Peyer's patch (tissue), 4 donors: ENCODE data around the gene IGSF9B. TPM values are rescaled to one million over a fixed set of nuclear protein-coding genes. Genes with fewer than 3 reads are reported as not detected.

Experiments used
- DNase-seq, 3 donors: peaks; one replicate each; pipeline ENCODE4 v3.0.0-alpha.2; 2017 to 2019
- H3K27ac ChIP-seq, 4 donors: fragments of 200-600 bp; sonication (generic); one replicate each; pipeline ENCODE4 v1.5.1; 2016 to 2019
- H3K27me3 ChIP-seq, 2 donors: fragments of 200-600 bp; sonication (generic); one replicate each; pipeline ENCODE4 v1.5.1; 2019
- H3K36me3 ChIP-seq, 3 donors: fragments of 200-600 bp; sonication (generic); one replicate each; pipeline ENCODE4 v1.5.1; 2016 to 2019
- H3K4me1 ChIP-seq, 4 donors: fragments of 200-600 bp; sonication (generic); one replicate each; pipeline ENCODE4 v1.5.1; 2016 to 2019
- H3K4me3 ChIP-seq, 4 donors: fragments of 200-600 bp; sonication (generic); 1 replicate in 3 of 4; 2 replicates in 1 of 4; pipeline ENCODE4 v1.5.1; 2016 to 2019; ENCODE audit warnings: mild to moderate bottlenecking in 1 of 4
- H3K9me3 ChIP-seq, 4 donors: fragments of 200-600 bp; sonication (generic); one replicate each; pipeline ENCODE4 v1.5.1; 2016 to 2019; ENCODE audit warnings: mild to moderate bottlenecking in 1 of 4
- POLR2A ChIP-seq, 2 donors: fragments of 450-650 bp; IDR thresholded peaks; one replicate each; pipeline ENCODE4 v1.5.1; 2017; ENCODE audit warnings: antibody characterized with exemption in 2 of 2, mild to moderate bottlenecking in 2 of 2, moderate library complexity in 2 of 2
- total RNA-seq, 4 donors: library from RNA; depleted of rRNA; stranded (reverse); fragments of >200 nt; gene quantifications; one replicate each; pipeline ENCODE4 v1.1.0, GENCODE V29; 2016
- TF ChIP-seq, protein P1 (sequence below), 6 experiments: fragments of 450-650 bp in 4 of 6; fragments of 200-600 bp in 2 of 6; sonication (generic) in 1 of 6; IDR thresholded peaks; one replicate each; pipeline ENCODE4 v1.5.1; 2017 to 2019; ENCODE audit warnings: antibody characterized with exemption in 6 of 6, mild to moderate bottlenecking in 3 of 6, moderate library complexity in 1 of 6

IGSF9B gene
- total RNA-seq, 4 donors from 2014 or later = 1.1 to 22.3 (median 5.0) TPM

- no peaks in the 10 kb centered on the region for H3K9me3 ChIP-seq
- H3K36me3 ChIP-seq = no peaks in the 10 kb centered on the region
- no peak overlapping the region for H3K27ac ChIP-seq
- H3K27me3 ChIP-seq = no peaks in the 10 kb centered on the region
- TF ChIP-seq, protein P1, sequence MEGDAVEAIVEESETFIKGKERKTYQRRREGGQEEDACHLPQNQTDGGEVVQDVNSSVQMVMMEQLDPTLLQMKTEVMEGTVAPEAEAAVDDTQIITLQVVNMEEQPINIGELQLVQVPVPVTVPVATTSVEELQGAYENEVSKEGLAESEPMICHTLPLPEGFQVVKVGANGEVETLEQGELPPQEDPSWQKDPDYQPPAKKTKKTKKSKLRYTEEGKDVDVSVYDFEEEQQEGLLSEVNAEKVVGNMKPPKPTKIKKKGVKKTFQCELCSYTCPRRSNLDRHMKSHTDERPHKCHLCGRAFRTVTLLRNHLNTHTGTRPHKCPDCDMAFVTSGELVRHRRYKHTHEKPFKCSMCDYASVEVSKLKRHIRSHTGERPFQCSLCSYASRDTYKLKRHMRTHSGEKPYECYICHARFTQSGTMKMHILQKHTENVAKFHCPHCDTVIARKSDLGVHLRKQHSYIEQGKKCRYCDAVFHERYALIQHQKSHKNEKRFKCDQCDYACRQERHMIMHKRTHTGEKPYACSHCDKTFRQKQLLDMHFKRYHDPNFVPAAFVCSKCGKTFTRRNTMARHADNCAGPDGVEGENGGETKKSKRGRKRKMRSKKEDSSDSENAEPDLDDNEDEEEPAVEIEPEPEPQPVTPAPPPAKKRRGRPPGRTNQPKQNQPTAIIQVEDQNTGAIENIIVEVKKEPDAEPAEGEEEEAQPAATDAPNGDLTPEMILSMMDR (IDR thresholded peaks at IDR 0.05) = no peak
- TF ChIP-seq POLR2A (IDR thresholded peaks at IDR 0.05) = no peak
- no peaks in the 10 kb centered on the region for H3K4me1 ChIP-seq
- no peak for DNase-seq
- no peak overlapping the region for H3K4me3 ChIP-seq
These were observed 91.3 kb downstream of the IGSF9B start for GRCh38 chr11:133865466-133865865.

DNA sequence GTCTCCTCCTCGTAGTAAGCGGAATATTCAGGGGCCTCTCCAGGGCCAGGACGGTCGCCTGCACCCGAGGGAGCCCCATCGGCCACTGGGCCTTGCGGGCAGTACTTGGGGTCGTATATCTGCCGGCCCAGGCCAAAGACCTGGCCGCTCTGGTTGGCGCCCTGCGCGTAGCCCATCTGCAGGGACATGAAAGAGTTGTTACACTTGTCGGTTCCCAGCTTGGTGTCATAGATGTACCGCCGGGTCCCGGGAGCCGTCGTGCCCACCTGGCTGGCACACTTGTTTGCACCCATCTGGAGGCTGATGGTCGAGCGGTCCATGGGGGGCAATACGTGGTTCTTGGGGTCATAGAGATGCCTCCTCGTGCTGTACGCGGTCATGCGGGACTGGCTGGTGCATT, 92.0 kb downstream of the IGSF9B start:
- TF ChIP-seq, protein P1 (IDR thresholded peaks at IDR 0.05) = no peak
- no peak for TF ChIP-seq POLR2A (IDR thresholded peaks at IDR 0.05)
- no peak overlapping the region for H3K27ac ChIP-seq
- no peaks in the 10 kb centered on the region for H3K4me1 ChIP-seq
- no peaks in the 10 kb centered on the region for H3K36me3 ChIP-seq
- no peak overlapping the region for H3K4me3 ChIP-seq
- H3K9me3 ChIP-seq = no peaks in the 10 kb centered on the region
- H3K27me3 ChIP-seq = no peaks in the 10 kb centered on the region
- DNase-seq = no peak

DNA sequence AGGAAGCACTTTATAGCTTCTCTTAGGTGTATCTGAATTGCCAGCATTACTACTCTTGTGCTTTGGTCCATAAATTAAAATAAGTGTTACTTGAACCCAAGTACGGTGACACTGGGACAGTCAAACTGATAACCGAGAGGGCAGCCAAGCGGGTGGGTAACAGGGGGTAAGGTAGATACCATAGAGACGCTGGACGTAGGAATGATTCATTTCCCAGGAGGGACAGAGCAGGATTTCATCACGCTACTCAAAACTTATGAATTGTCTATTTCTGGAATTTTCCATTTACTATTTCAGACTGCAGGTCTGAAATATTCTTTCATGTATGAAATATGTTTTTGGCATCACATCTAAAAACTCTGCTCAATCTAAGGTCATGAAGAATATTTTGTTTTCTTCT, 96.6 kb downstream of the IGSF9B start:
- H3K27me3 ChIP-seq = no peaks in the 10 kb centered on the region
- no peak for TF ChIP-seq POLR2A (IDR thresholded peaks at IDR 0.05)
- TF ChIP-seq, protein P1 (IDR thresholded peaks at IDR 0.05) = no peak

More for the DNA sequence above, 96.6 kb downstream of the IGSF9B start:
- H3K36me3 ChIP-seq = no peaks in the 10 kb centered on the region
- DNase-seq = no peak
- H3K4me1 ChIP-seq = no peaks in the 10 kb centered on the region
- no peak overlapping the region for H3K27ac ChIP-seq
- no peaks in the 10 kb centered on the region for H3K9me3 ChIP-seq
- H3K4me3 ChIP-seq = no peak overlapping the region

Other genes with a start within 250 kb of the IGSF9B start
- gene SPATA19, start 111.5 kb downstream of the IGSF9B start, total RNA-seq = not detected
- 10 to 100 TPM in 1 of 4 donors, 1 to 10 TPM in 3; 4.6 to 14.0 (median 8.5) TPM for gene JAM3, start 112.1 kb upstream of the IGSF9B start, total RNA-seq